Stimulated activated CD4-positive, alpha-beta T cell treated with anti-CD3 and anti-CD28 coated beads, TNF-alpha, amount 100 ng/mL, for 4 hours (primary cell): Measurements from ENCODE around the gene MRPS15.
"Not testable (repeated sequence)": the region's sequence is repeated elsewhere in the genome, so short reads cannot be mapped to it uniquely, and the experiment has no call there.

Experiments
- DNase-seq, 3 experiments: peaks; one replicate each; pipeline ENCODE4 v3.0.0-alpha.2; 2020; ENCODE audit warnings: low read depth in 3 of 3

Gene MRPS15

DNA sequence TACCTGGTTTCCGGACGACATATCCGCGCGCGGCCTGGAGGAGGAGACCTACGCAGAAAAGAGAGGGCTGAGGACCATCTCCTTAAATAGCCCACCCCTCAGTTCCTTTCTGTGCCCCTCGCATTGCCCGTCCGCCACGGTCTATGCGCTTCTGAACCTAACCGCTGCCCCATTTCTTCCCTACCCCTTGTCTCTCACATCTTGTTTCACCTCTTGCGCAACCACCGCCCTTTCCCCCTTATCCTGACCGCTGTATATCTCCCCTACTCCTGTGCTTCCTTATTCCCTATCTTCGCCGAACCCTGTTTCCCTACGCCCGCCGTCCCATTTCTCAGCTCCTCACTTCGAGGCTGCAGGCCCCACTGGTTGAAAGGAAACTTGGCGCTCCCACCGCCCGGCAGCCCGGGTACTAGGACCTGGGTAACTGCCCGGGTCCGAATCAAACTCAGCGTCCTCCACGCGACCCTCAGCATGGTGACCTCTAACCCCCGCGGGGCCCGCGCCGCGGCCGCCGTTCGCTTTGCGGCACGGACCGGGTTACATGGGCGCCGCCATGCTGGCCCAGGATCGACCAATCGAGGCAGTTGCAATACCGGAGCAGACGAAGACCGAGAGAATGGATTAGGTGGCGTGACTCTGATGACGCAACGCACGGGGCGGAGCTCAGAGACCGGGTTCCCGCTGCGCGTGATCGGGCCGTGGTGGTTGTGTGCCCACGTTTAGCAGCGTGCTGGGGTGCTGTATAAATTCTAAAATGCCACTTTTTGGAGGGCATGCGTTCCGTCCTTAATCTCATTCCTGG lies at the start of gene MRPS15:
Gene MRPS15, minus strand, starts transcription at position 582 of the 802 bp plus-strand sequence. Its CDS starts 109 bp downstream, at position 473.
- DNase-seq, result peak; percentile 92 to 95 (median 92)

DNA sequence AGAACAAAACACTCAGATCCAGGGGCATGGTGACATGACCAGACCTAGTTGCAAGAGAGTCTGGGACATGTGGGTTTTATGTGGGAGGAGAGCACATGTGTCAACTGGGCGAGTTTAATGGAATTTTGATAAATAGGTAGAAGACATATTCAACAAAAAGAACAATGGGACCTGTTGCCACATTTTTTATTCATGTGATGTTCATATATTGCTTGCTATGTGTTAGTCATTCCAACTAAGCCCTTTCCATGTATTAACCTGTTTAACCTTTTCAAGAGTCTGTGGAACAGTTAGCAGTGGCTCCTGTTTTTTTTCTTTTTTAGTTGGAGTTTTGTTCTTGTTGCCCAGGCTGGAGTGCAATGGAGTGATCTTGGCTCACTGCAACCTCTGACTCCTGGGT lies 48.7 kb upstream of the MRPS15 start:
- no peak for DNase-seq

DNA sequence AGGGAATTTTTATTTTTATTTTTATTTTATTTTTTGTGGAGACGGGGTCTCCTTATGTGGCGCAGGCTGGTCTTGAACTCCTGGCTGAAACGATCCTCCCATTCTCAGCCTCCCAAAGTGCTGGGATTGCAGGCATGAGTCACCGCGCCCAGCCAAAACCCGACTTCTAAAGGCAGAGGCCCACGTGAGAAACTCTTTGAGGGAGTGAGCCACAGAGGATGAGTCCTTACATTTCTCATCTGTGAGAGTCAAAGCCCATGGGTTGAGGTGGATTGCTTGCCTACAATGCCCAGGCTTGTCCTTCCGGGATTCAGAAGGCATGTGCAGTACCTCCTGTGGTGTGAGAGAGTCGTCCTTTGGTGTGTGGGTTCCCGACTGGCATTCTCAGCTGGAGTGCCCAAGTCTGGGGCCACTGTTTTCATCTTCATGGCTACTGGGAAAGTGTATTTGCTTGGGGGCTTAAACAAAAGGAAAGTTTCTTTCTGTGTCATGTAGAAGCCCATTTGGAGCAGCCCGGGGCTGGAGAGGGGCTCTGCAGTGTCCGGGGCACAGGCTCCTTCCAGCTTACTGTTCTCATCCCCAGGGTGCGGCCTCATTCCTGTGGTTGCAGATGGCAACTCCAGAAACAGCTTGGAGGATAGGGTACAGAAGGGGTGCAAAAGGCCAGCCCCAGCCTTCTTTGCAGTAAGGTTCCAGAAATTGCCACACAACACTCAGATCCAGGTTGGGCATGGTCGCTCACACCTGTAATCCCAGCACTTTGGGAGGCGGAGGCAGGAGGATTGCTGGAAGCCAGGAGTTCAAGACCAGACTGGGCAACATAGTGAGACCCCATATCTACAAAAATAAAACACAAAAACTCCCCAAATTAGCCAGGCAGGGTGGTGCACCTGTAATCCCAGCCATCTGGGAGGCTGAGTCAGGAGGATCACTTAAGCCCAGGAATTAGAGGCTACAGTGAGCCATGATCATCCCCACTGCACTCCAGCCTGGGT lies 47.9 kb upstream of the MRPS15 start:
- DNase-seq, result no peak

DNA sequence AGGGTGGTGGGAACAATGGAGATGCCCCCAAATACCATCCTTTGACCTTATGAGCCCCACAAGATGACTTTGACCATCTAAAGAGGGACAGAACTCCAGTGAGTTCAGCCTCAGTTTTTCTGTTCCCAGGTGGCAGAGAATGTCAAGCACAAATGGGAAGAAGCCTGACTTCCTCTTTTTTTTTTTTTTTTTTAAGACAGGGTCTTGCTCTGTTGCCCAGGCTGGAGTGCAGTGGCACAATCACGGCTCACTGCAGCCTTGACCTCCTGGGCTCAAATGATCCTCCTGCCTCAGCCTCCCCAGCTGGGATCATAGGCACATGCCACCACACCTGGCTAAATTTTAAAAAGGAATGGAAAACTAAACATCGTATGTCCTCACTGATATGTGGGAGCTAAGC lies 47.0 kb upstream of the MRPS15 start:
- not testable (repeated sequence) for DNase-seq

DNA sequence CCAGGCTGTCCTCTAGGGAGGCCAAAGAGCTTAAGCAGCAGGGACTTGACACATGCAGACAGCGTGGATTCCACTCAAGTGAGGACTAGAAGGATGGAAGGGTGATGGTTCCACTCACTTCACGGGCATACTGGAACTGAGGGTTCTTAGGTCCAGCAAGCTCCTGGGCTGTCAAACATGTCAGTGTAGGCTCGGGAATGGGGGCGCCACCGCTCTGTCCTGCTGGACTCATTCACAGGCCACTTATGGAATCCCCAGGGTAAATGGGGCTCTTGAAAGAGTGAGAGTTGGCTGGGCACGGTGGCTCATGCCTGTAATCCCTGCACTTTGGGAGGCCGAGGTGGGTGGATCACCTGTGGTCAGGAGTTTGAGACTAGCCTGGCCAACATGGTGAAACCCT lies 46.2 kb upstream of the MRPS15 start:
- DNase-seq, result no peak

DNA sequence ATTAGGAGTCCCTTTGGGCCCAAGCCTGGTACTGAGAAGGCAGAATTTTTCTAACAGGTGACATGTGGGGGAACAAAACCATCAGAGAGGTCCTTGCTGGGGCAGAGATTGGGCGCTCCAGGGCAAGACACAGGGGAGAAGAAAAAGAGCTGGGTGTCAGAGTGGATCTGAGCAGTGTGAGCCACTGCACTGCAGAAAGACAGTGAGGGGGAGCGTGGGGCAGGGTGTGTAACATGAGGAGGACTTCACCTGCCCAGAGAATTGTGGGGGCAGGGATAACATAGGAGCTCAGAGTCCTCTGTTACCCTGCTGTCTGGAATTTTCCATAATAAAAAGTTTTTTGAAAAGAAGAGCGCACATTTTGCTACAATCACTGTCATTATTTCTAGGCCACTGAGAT lies 44.1 kb upstream of the MRPS15 start:
- no peak for DNase-seq

DNA sequence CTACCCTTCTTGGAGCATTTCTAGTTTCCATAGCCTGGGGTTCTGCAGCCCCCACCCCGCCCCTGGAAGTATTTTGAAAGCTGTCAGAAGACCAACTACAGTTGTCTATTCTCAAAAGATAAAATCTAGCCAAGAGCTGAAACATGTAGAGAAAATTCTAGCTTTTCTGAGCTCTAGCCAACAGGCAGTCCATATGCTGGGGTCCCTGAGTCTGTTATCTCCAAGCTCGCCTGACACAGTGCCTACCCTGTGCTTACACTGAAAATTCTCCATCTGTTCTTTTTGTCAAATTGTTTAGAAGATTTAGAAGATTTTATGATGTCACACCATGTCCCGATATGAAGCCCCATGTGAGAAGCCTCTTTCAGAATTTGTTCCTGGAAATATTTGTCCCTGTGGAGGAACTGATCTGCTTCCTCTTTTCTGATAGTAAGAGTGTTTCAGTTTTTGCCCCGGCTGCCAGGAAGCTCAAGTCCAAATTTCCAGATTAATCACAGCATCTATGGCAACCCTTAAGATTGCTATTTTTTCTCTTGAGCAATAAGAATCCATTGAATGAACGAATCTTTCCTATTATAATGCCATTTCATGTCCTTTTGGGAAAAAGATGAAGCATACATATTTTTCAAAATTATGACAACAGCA lies 42.2 kb upstream of the MRPS15 start:
- DNase-seq, result no peak

DNA sequence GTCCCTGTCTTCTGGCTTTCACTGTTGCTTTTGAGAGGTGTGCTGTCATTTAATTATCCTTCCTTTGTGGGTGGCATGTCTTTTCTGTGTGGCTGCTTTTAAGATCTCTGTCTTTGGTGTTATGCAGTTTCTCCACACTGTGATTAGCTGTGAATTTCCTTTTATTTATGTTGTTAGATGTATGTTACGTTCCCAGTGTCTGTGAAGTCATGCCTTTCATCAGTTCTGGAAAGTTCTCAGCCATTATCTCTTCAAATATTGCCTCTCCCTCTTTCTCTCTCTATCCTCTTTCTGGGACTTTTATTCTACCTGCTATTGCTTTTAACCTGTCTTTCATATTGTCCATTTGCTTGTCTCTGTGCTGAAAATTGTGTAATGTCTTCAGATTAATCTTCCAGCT lies 39.5 kb upstream of the MRPS15 start:
- DNase-seq, result no peak

DNA sequence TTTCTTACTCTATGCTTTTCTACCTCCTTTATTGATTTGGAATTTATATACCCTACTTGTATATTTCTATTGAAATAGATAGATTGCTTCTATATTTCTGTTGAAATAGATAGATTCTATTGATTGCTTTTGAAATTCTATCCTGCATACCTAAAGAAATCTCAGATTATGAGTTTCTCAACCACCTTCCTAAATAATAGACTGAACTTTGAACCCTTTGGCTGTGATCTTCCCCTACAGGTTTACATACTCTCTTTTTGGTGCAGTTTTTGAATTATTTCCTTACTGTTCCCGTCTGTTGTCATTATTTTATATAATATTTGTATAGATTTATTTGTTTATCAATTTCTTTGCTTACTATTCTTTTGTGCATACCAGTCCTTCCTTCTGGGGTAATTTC lies 39.0 kb upstream of the MRPS15 start:
- no peak for DNase-seq

DNA sequence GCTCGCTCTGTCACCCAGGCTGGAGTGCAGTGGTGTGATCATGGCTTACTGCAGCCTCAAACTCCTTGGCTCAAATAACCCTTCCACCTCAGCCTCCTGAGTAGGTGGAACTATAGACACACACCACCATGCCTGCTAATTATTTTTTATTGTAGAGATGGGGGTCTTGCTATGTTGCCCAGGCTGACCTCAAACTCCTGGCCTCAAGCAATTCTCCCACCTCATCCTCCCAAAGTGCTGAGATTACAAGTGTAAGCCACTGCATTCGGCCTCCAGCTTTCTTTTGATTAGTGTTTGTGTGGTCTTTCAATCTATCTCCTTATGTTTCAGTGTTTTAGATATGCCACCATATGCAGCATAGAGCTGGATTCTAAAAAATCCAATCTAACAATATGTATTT lies 38.4 kb upstream of the MRPS15 start:
- DNase-seq, result no peak

DNA sequence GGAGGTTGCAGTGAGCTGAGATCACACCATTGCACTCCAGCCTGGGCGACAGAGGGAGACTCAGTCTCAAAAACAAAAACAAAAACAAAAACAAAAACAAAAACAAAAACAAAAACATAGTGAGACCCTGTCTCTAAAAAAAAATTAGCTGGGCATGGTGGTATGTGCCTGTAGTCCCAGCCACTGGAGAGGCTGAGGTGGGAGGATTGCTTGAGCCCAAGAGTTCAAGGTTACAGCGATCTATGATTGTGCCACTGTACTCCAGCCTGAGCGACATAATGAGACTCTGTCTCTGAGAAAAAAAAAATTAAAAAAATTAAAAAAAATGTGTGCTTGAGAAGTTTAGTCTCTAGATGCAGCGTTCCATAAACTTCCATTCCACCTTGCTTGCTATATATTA lies 37.7 kb upstream of the MRPS15 start:
- DNase-seq, result not testable (repeated sequence)

DNA sequence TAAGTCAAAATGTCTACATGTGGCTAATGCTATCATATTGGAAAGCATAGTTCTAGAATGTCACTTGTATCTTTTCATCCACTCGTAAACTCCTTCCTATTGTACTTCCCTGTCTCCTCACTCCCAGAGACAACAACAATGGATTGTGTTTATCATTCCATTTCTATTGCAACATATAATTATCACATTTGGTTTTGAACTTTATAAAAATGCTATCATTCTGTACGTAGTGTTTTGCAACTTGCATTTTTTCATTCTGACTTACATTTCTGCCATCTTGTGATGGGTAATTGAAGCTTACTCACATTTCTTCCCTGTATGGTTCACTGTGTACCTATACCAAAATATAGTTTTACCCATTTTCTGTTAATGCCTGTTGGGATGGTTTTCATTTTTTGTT lies 33.0 kb upstream of the MRPS15 start:
- no peak for DNase-seq

DNA sequence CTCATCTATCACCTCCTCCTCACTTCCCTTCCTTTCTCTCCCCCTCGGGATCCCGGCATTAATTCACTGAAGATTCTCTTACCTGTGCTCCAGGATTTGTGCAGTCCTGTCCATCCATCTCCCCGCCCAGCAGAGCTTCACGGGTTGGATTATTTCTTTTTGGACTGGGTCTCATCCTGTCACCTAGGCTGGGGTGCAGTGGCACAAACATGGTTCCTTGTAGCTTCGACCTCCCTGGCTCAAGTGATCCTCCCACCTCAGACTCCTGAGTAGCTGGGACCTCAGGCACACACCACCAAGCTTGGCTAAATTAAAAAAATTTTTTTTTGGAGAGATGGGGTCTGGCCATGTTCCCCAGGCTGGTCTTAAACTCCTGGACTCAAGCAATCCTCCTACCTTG lies 30.8 kb upstream of the MRPS15 start:
- no peak for DNase-seq

DNA sequence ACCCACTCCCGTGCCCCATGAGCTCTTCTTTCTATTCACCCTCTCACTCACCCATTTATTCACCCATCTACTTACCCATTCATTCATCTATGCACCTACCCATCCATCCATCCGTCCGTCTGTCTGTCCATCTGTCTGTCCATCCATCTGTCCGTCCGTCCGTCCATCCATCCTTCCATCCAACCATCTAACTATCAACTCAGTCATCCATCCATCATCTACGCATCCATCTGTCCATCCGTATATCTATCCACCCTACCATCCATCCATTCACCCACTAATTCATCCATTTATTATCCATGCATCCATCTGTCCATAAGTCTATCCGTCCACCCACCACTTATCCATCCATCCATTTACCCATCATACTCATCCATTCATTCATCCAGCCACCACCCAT lies 29.3 kb upstream of the MRPS15 start:
- no peak for DNase-seq

DNA sequence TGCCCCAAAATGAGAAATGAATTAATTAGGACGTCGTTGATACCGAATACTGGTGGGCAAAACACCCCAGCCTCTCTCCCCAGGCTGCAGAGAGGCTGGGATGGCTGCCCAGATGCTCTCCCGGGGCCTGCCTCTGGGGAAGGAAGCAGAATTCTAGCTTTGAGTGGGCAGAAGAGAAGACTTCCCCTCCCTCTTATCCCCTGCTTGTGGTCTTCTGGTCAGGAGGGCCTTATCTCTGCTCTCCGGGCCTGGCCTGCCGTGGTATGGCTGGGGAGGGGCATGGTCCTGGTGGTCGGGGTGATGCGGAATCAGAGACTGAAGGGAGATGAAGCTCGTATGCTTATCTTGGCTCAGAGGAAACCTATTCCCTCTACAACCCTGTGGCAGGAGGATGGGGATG lies 28.3 kb upstream of the MRPS15 start:
- DNase-seq, result no peak

DNA sequence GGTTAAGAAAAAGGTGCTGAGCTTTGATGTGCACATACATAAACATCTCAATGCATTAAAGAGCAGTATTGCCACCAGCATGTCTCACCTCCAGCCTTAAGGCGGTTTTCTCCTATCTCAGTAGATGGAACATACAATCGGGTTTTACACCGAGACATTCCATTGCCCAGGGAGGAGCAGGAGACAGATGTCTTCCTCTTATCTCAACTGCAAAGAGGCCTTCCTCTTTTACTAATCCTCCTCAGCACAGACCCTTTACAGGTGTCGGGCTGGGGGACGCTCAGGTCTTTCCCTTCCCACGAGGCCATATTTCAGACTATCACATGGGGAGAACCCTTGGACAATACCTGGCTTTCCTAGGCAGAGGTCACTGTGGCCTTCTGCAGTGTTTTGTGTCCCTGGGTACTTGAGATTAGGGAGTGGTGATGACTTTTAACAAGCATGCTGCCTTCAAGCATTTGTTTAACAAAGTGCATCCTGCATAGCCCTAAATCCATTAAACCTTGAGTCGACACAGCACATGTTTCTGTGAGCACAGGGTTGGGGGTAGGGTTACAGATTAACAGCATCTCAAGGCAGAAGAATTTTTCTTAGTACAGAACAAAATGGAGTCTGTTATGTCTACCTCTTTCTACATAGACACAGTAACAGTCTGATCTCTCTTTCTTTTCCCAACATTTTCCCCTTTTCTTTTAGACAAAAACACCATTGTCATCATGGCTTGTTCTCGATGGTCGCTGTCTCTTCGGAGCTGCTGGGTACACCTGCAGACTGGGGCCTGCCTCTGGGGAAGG lies 25.3 kb upstream of the MRPS15 start:
- DNase-seq, result not testable (repeated sequence)

DNA sequence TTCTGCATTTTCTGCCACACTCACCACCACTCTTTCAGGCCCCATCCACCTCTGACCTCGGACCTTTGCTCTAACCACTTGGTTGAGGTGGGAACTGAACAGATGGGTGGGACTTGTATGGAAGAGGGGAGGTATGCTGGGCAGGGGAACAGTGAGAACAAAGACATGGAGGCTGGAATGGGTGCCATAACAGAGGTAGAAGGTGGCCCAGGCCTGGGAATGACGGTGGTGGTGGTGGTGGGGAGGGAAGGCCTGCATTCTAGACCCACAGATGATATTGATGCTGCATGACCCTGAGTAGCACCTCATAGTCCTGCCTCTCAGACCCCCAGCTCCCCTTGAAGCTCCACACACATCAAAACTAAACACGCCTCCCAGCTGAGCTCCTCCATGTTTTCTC lies 23.7 kb upstream of the MRPS15 start:
- DNase-seq, result no peak

DNA sequence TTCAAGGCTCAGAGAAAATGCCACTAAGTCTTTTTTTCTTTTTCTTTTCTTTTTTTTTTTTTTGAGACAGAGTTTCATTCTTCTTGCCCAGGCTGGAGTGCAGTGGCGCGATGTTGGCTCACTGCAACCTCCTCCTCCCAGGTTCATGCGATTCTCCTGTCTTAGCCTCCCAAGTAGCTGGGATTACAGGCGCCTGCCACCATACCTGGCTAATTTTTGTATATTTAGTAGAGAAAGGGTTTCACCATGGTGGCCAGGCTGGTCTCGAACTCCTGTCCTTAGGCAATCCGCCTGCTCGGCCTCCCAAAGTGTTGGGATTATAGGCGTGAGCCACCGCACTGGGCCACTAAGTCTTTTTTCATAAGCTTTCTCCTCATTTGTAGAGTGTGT lies 23.1 kb upstream of the MRPS15 start:
- not testable (repeated sequence) for DNase-seq

DNA sequence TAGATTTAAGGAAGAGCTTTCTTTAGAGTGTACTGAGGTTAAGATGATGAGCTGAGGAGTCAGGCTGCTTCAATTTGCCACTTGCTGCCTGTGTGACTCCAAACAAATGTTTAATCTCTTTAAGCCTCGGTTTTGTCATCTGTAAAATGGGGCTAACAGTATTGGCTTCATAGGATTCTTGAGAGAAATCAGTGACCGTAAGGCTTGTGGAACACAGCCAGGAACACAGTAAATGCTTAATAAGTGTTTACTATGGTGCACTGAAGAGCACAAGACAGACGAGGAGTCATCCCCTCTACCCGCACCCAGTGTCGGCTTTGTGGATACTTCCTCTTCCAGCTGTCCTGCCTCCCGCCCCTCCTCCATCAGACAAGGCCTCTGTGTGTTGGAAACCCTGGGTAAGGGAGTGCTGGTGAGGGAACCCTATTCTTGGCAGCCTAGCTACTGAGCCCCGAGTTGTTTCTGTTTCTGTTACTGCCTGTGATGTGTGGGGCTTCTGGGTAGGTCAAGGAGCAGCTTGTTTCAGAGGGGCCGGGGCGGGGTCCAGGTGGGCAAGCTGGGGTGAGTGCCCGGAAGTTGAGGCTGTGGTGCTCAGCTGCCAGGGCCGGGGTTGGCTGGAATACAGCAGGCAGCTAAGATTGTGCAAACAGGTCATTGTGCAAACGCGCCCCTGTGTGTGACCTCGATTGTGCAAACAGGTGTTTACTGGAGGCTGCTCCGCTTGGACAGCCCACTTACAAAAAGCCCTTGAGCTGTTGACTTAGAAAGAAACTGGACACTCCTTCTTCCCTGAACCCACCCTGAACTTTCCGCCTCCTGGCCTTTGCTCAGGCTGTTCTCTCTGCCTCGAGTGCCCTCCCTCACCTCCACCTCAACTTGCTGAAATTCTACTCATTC lies 22.5 kb upstream of the MRPS15 start:
- DNase-seq, result no peak

DNA sequence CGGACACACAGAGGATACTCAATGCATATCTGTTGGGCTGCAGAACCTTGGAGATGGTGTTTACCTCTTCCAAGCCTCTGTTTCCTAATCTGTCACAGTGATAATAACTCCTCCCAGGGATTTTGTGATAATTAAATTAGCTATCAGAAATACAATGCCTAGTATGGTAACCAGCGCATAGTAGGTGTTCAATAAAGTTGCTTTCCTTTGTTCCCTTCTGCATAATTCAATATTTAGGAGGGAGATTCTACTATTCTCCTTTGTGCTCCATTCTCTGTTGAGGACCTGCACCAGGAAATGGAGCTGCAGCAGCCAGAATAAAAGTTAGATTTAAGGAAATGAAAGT lies 21.9 kb upstream of the MRPS15 start:
- DNase-seq, result no peak

DNA sequence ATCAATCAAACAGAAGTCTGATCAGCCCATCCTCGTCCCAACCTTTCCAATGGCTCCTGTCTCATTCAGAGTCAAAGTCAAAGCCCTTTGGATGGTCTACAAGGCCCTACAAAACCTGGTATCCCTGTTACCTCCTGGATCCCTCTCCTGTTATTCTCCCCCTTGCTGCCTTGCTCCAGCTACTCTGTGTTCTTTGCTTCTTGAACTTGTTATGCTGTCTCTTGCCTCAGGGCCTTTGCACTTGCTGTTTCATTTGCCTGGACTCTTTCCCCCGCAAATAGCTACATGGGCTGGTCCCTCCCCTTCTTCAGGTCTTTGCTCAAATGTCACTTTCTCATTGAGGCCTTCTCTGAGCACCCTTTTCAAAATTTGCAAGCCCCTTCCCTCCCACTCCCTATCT lies 19.9 kb upstream of the MRPS15 start:
- DNase-seq, result no peak
